Stimulated activated CD8-positive, alpha-beta memory T cell treated with anti-CD3 and anti-CD28 coated beads, Interleukin-12 subunit alpha, Interleukin-12 subunit beta, amount 100 ng/mL, for 4 hours (primary cell): ENCODE results near the gene ARHGAP27.
A peak's percentile ranks its signal among the peaks of the same experiment; 100 is the strongest.

Experiments used
- DNase-seq: peaks from one replicate; pipeline ENCODE4 v3.0.0-alpha.2; 2020; ENCODE audit warnings: low read depth

The ARHGAP27 gene

GRCh38 chr17:45385331-45385997 is 47.2 kb downstream of the ARHGAP27 start:
- peak; percentile 71 for DNase-seq

GRCh38 chr17:45384789-45385262 is 47.8 kb downstream of the ARHGAP27 start:
- no peak for DNase-seq

- no peak for DNase-seq
These were observed 48.5 kb downstream of the ARHGAP27 start for GRCh38 chr17:45384047-45384788.

- DNase-seq: no peak
These were observed 49.7 kb downstream of the ARHGAP27 start for GRCh38 chr17:45383003-45383402.

- DNase-seq: no peak
These were observed 50.4 kb downstream of the ARHGAP27 start for GRCh38 chr17:45382226-45382625.

GRCh38 chr17:45380991-45381390 is 51.7 kb downstream of the ARHGAP27 start:
- no peak for DNase-seq

GRCh38 chr17:45380046-45380765 is 52.5 kb downstream of the ARHGAP27 start:
- DNase-seq: no peak

GRCh38 chr17:45377401-45377800 is 55.3 kb downstream of the ARHGAP27 start:
- DNase-seq: no peak

- no peak for DNase-seq
These were observed 56.3 kb downstream of the ARHGAP27 start for GRCh38 chr17:45376171-45377005.

- DNase-seq: no peak
These were observed 58.2 kb downstream of the ARHGAP27 start for GRCh38 chr17:45374501-45374900.

- no peak for DNase-seq
These were observed 60.3 kb downstream of the ARHGAP27 start for GRCh38 chr17:45372325-45372869.

GRCh38 chr17:45371414-45372324 is 61.0 kb downstream of the ARHGAP27 start:
- DNase-seq: peak; percentile 13

- DNase-seq: no peak
These were observed 61.7 kb downstream of the ARHGAP27 start for GRCh38 chr17:45370949-45371413.

- no peak for DNase-seq
These were observed 63.2 kb downstream of the ARHGAP27 start for GRCh38 chr17:45369421-45369820.

GRCh38 chr17:45368651-45369050 is 64.0 kb downstream of the ARHGAP27 start:
- DNase-seq: no peak

- no peak for DNase-seq
These were observed 65.5 kb downstream of the ARHGAP27 start for GRCh38 chr17:45367216-45367615.

GRCh38 chr17:45366691-45367090 is 66.0 kb downstream of the ARHGAP27 start:
- no peak for DNase-seq

GRCh38 chr17:45366049-45366448 is 66.6 kb downstream of the ARHGAP27 start:
- no peak for DNase-seq

- no peak for DNase-seq
These were observed 67.9 kb downstream of the ARHGAP27 start for GRCh38 chr17:45364531-45365390.
